Spleen (tissue), 7 donors: ENCODE data around the gene PFKP.

Experiments
- CTCF ChIP-seq, 11 experiments: fragments of 200-600 bp in 7 of 11; fragments of 450-650 bp in 4 of 11; sonication (generic) in 4 of 11; IDR thresholded peaks in 8 of 11; conservative IDR thresholded peaks in 3 of 11; 1 replicate in 7 of 11; 2 replicates in 4 of 11; pipeline versions ENCODE4 v1.4.0 to v1.8.0; 2016 to 2021; ENCODE audit warnings: antibody characterized with exemption in 11 of 11, inconsistent platforms in 4 of 11, mild to moderate bottlenecking in 1 of 11
- POLR2A ChIP-seq, 3 donors: fragments of 450-650 bp; IDR thresholded peaks; one replicate each; pipeline ENCODE4 v1.5.1; 2017; ENCODE audit warnings: antibody characterized with exemption in 3 of 3, mild to moderate bottlenecking in 1 of 3
- donor health status: DM: no; HTN: no; CAD: no; lungs with moderate emphysema.
- donor health status: DM: no; HTN: no; CAD: no.
- donor health status: DM: no; HTN: no; CAD: no.

DNA sequence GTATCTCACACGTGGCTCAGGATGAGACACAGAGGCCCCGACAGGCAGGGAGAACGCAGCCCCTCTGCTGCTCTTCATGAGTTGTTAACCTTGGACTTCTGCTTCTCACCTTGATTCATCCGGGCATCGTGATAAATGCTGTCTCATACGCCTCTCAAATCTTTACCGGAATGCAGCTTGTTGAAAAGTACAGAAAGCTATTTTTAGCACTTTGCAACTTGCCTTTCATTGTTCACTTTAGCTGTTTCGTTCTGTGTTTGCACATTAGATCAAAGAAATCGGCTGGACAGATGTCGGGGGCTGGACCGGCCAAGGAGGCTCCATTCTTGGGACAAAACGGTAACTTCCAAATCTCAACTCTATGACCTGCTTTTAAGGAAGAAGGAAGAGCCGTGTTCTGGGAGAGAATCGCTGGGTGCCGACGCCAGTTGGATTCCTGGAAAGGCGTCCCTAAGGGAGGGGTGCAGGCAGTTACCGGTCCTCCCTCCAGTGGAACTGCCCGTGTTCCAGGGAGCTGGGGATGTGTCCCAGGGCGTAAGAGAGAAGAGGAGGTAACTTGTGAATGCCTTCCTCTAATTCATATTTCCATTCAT lies 49.3 kb downstream of the PFKP start:
- TF ChIP-seq CTCF (IDR thresholded peaks at IDR 0.05 in 8 of 11, conservative IDR thresholded peaks at IDR 0.05 in 3 of 11) (no peak), POLR2A (IDR thresholded peaks at IDR 0.05) (no peak)
